IMR-90 (cell line): ENCODE measurements around the gene DIP2B. TPM values are rescaled to one million over a fixed set of nuclear protein-coding genes. Genes with fewer than 3 reads are reported as not detected.

ENCODE experiments used
- ATAC-seq: fragments of 200-7000 bp; cut with Tn5 transposase; 2 replicates; pipeline ENCODE4 v1.9.1; 2020; ENCODE audit warnings: low read depth, mild to moderate bottlenecking, moderate library complexity
- BruUV-seq: library from RNA; stranded (reverse); fragments of 400-500 nt; replicated peaks from 2 replicates; lab custom pipeline; 2021; lab: Mats Ljungman, UMichigan
- CTCF ChIA-PET: fragments of 300-600 bp; formaldehyde crosslinking; extraction: SDS; loops from one replicate; lab custom pipeline; 2021; ENCODE audit warnings: antibody characterized with exemption; lab: Yijun Ruan, JAX
- POLR2A ChIA-PET: fragments of 300-600 bp; sonication (Branson Sonifier 250); formaldehyde crosslinking; loops from one replicate; lab custom pipeline; 2022; ENCODE audit warnings: antibody characterized with exemption; ENCODE audit not compliant: unreplicated experiment; lab: Charles Lee
- DNase-seq: peaks from one replicate; pipeline ENCODE4 v3.0.0; 2013
- H2AFZ ChIP-seq: replicated peaks from 2 replicates; pipeline ENCODE3; 2013; ENCODE audit warnings: low read length, mild to moderate bottlenecking; ENCODE audit not compliant: poor library complexity
- H2AK5ac ChIP-seq: 2 replicates; pipeline ENCODE4 v1.6.1; 2013; ENCODE audit warnings: low read depth, low read length, inconsistent platforms
- H2AK9ac ChIP-seq: replicated peaks from 2 replicates; pipeline ENCODE3; 2013; ENCODE audit warnings: mild to moderate bottlenecking, low read depth, low read length, moderate library complexity; ENCODE audit not compliant: poor library complexity
- H2BK120ac ChIP-seq: 2 replicates; pipeline ENCODE4 v1.6.1; 2013; ENCODE audit warnings: low read depth, low read length, inconsistent platforms
- H2BK15ac ChIP-seq: 3 replicates; pipeline ENCODE4 v1.6.1; 2013; ENCODE audit warnings: low read depth, low read length, inconsistent platforms
- H2BK20ac ChIP-seq: 2 replicates; pipeline ENCODE4 v1.6.1; 2013; ENCODE audit warnings: low read depth, mild to moderate bottlenecking, inconsistent platforms, low read length, moderate library complexity
- H2BK5ac ChIP-seq: 2 replicates; pipeline ENCODE4 v1.6.1; 2013; ENCODE audit warnings: mild to moderate bottlenecking, low read depth, low read length, inconsistent platforms; ENCODE audit not compliant: poor library complexity, severe bottlenecking
- H3K14ac ChIP-seq: replicated peaks from 2 replicates; pipeline ENCODE4 v1.6.1; 2013; ENCODE audit warnings: low read depth, low read length, inconsistent platforms
- H3K18ac ChIP-seq: 2 replicates; pipeline ENCODE4 v1.6.1; 2013; ENCODE audit warnings: low read depth, low read length, control low read depth
- H3K23ac ChIP-seq: 2 replicates; pipeline ENCODE4 v1.6.1; 2013; ENCODE audit warnings: low read depth, low read length, inconsistent platforms
- H3K27ac ChIP-seq: 2 replicates; pipeline ENCODE4 v1.5.1; 2013; ENCODE audit warnings: mild to moderate bottlenecking, control low read depth, low read length; ENCODE audit not compliant: insufficient read depth
- H3K27me3 ChIP-seq: 2 replicates; pipeline ENCODE4 v1.6.1; 2013; ENCODE audit warnings: low read length; ENCODE audit not compliant: control insufficient read depth, insufficient read depth
- H3K36me3 ChIP-seq: 2 replicates; pipeline ENCODE4 v1.6.1; 2013; ENCODE audit warnings: low read length, mixed read lengths; ENCODE audit not compliant: control insufficient read depth, insufficient read depth
- H3K4ac ChIP-seq: 2 replicates; pipeline ENCODE4 v1.6.1; 2013; ENCODE audit warnings: low read depth, low read length, inconsistent platforms
- H3K4me1 ChIP-seq: 2 replicates; pipeline ENCODE4 v1.6.1; 2013; ENCODE audit warnings: low read length, mixed read lengths; ENCODE audit not compliant: control insufficient read depth, insufficient read depth
- H3K4me2 ChIP-seq: 2 replicates; pipeline ENCODE4 v1.6.1; 2013; ENCODE audit warnings: low read depth, mild to moderate bottlenecking, control low read depth, low read length, moderate library complexity
- H3K4me3 ChIP-seq: 2 replicates; pipeline ENCODE4 v1.5.1; 2013; ENCODE audit warnings: low read depth, mild to moderate bottlenecking, control low read depth, low read length, moderate library complexity; ENCODE audit not compliant: insufficient read depth
- H3K56ac ChIP-seq: 2 replicates; pipeline ENCODE4 v1.6.1; 2013; ENCODE audit warnings: low read length, inconsistent platforms; ENCODE audit not compliant: insufficient read depth; ENCODE audit errors: extremely low read depth
- H3K79me1 ChIP-seq, 2 experiments: 2 replicates each; pipeline ENCODE4 v1.6.1; 2013; ENCODE audit warnings: low read length in 2 of 2, inconsistent platforms in 1 of 2, low read depth in 1 of 2
- H3K9ac ChIP-seq: 2 replicates; pipeline ENCODE4 v1.6.1; 2013; ENCODE audit warnings: low read depth, low read length, control low read depth
- H3K9me1 ChIP-seq: 2 replicates; pipeline ENCODE4 v1.6.1; 2013; ENCODE audit warnings: low read length, inconsistent platforms; ENCODE audit not compliant: insufficient read depth
- H3K9me3 ChIP-seq: 2 replicates; pipeline ENCODE4 v1.6.1; 2013; ENCODE audit warnings: low read length; ENCODE audit not compliant: control insufficient read depth, insufficient read depth
- H4K20me1 ChIP-seq: 2 replicates; pipeline ENCODE4 v1.6.1; 2013; ENCODE audit warnings: low read length, inconsistent platforms; ENCODE audit not compliant: insufficient read depth
- H4K5ac ChIP-seq: 2 replicates; pipeline ENCODE4 v1.6.1; 2013; ENCODE audit warnings: mild to moderate bottlenecking, low read depth, low read length, control low read depth
- H4K8ac ChIP-seq, 2 experiments: 2 replicates each; pipeline ENCODE4 v1.6.1; 2013; ENCODE audit warnings: low read depth in 2 of 2, low read length in 2 of 2, control low read depth in 1 of 2, inconsistent platforms in 1 of 2
- H4K91ac ChIP-seq: 2 replicates; pipeline ENCODE4 v1.6.1; 2013; ENCODE audit warnings: low read depth, low read length, inconsistent platforms; ENCODE audit not compliant: insufficient read depth
- BHLHE40 ChIP-seq: fragments of 150-350 bp; IDR thresholded peaks from 2 replicates; pipeline ENCODE4 v1.6.1; 2016; ENCODE audit warnings: mild to moderate bottlenecking, low read depth, low read length
- CEBPB ChIP-seq: IDR thresholded peaks from 2 replicates; pipeline ENCODE4 v1.6.1; 2012; ENCODE audit warnings: low read depth, low read length, improper control_type of control experiment
- CHD1 ChIP-seq: IDR thresholded peaks from 2 replicates; pipeline ENCODE4 v1.6.1; 2012; ENCODE audit warnings: low read depth, low read length, improper control_type of control experiment
- CTCF ChIP-seq: conservative IDR thresholded peaks from 2 replicates; pipeline ENCODE4 v1.5.1; 2012; ENCODE audit warnings: mild to moderate bottlenecking, low read depth, low read length, improper control_type of control experiment
- ELK1 ChIP-seq: fragments of 150-350 bp; IDR thresholded peaks from 2 replicates; pipeline ENCODE4 v1.6.1; 2016; ENCODE audit warnings: low read depth, mild to moderate bottlenecking, low read length, moderate library complexity, borderline replicate concordance
- FOS ChIP-seq: fragments of 150-350 bp; IDR thresholded peaks from 2 replicates; pipeline ENCODE4 v1.6.1; 2016; ENCODE audit warnings: low read depth, low read length
- MAFK ChIP-seq: IDR thresholded peaks from 2 replicates; pipeline ENCODE4 v1.6.1; 2012; ENCODE audit warnings: low read depth, low read length, improper control_type of control experiment
- MAZ ChIP-seq: IDR thresholded peaks from 2 replicates; pipeline ENCODE4 v1.6.1; 2012; ENCODE audit warnings: low read depth, mild to moderate bottlenecking, low read length, improper control_type of control experiment, moderate library complexity, borderline replicate concordance
- MXI1 ChIP-seq: IDR thresholded peaks from 2 replicates; pipeline ENCODE4 v1.6.1; 2012; ENCODE audit warnings: low read depth, mild to moderate bottlenecking, low read length, moderate library complexity, borderline replicate concordance
- NFE2L2 ChIP-seq: fragments of 150-350 bp; IDR thresholded peaks from 2 replicates; pipeline ENCODE4 v1.6.1; 2016; ENCODE audit warnings: low read depth, mild to moderate bottlenecking, low read length
- POLR2A ChIP-seq: IDR thresholded peaks from 2 replicates; pipeline ENCODE4 v1.6.1; 2012; ENCODE audit warnings: mild to moderate bottlenecking, low read depth, low read length
- RAD21 ChIP-seq: IDR thresholded peaks from 2 replicates; pipeline ENCODE4 v1.6.1; 2012; ENCODE audit warnings: low read length, improper control_type of control experiment
- RCOR1 ChIP-seq: IDR thresholded peaks from 2 replicates; pipeline ENCODE4 v1.6.1; 2012; ENCODE audit warnings: mild to moderate bottlenecking, low read length, improper control_type of control experiment; ENCODE audit not compliant: insufficient replicate concordance
- RFX5 ChIP-seq: IDR thresholded peaks from 2 replicates; pipeline ENCODE4 v1.8.0; 2012; ENCODE audit warnings: low read depth, mild to moderate bottlenecking, low read length, moderate library complexity
- SMC3 ChIP-seq: fragments of 150-350 bp; IDR thresholded peaks from 2 replicates; pipeline ENCODE4 v1.6.1; 2016; ENCODE audit warnings: low read depth, mild to moderate bottlenecking, antibody characterized with exemption, low read length, moderate library complexity
- WGBS, 2 experiments: methylation state at CpG; one replicate each; pipeline versions ENCODE4 v1.1.5 to v1.1.7; 2013; ENCODE audit warnings: missing lambda C conversion rate in 2 of 2; ENCODE audit not compliant: insufficient read length in 1 of 2; ENCODE audit errors: extremely low coverage in 2 of 2; 5-methylcytosine and 5-hydroxymethylcytosine counted together
- dilution Hi-C: fragments of 300-500 bp; cut with HindIII; formaldehyde crosslinking; loops from one replicate; pipeline ENCODE4 v1.14.3; 2018; ENCODE audit warnings: low sequenced_read_pairs; ENCODE audit not compliant: unreplicated experiment
- in situ Hi-C: fragments of 300-500 bp; cut with MboI; formaldehyde crosslinking; loops from 3 replicates; pipeline ENCODE4 v1.14.3; 2019; ENCODE audit warnings: low sequenced_read_pairs, inconsistent platforms, mixed read lengths
- intact Hi-C: fragments of 100-400 bp; cut with micrococcal nuclease; formaldehyde crosslinking; loops from 2 replicates; pipeline ENCODE4 v1.10.0; 2022
- polyA plus RNA-seq, 3 experiments: library from polyadenylated mRNA; depleted of rRNA; stranded (reverse); fragments of >200 nt; gene quantifications; 2 replicates each; pipeline ENCODE4 v1.2.3, GENCODE V29; 2012; ENCODE audit warnings: low replicate concordance in 1 of 3
- total RNA-seq: library from RNA; depleted of rRNA; stranded (reverse); fragments of >200 nt; gene quantifications from 2 replicates; pipeline ENCODE4 v1.2.3, GENCODE V29; 2012
- TF ChIP-seq, protein P1 (sequence below): fragments of 150-350 bp; IDR thresholded peaks from 2 replicates; pipeline ENCODE4 v1.6.1; 2017; ENCODE audit warnings: mild to moderate bottlenecking, antibody characterized with exemption, low read length, low read depth

Gene DIP2B
- total and polyA plus RNA-seq, 2 of the 4 experiments (the other 2 are of a cell fraction) = 7.7 to 12.9 TPM

DNA sequence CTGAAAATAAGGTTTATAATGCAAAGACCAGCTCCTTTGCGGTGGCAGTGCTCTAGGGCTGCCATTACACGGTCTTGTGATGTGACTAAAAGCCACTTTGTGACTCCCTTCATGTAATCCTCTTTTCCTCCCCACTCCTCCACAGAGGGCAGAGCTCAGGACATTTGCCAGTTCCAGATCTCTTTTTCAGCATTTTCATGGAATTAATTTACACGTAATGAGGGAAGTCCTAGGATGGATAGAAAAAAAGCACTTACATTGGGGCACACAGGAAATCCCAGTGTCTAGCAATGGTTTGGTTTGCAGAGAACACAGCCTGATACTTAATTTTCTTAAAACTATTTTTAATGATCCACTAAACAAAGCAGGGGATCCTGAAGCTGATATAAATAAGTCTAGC, 241.6 kb downstream of the DIP2B start:
- Histone ChIP-seq H2AK9ac (no peak overlapping the region), H3K27ac (no peak overlapping the region), H3K4me3 (no peak overlapping the region), H2BK5ac (no peak overlapping the region), H3K18ac (no peak overlapping the region), H4K20me1 (no peaks in the 10 kb centered on the region), H2BK20ac (no peak overlapping the region), H4K91ac (no peak overlapping the region), H4K8ac (no peak overlapping the region), H3K79me1 (0 out of 4 replicates have a peak, but pooled peaks cover 0 to 3% of the 10 kb centered on the region in 2 experiments), H3K9ac (no peak overlapping the region), H2BK15ac (no peak overlapping the region), H3K9me1 (peaks cover 7% of the 10 kb centered on the region; the same call in 1 of the 2 replicates), H3K9me3 (no peaks in the 10 kb centered on the region), H3K56ac (no peak overlapping the region), H3K4me2 (no peak overlapping the region), H2AFZ (no peak overlapping the region), H3K4ac (no peak overlapping the region), H2BK120ac (no peak overlapping the region), H4K5ac (no peak overlapping the region), H3K23ac (no peak overlapping the region), H3K27me3 (no peaks in the 10 kb centered on the region), H3K36me3 (peaks cover 25% of the 10 kb centered on the region), H3K14ac (no peak overlapping the region), H3K4me1 (no peaks in the 10 kb centered on the region), H2AK5ac (no peak overlapping the region)
- dilution Hi-C loops (no loop called here), intact Hi-C loops (no loop called here), in situ Hi-C loops (no loop called here)
- POLR2A ChIA-PET = no interaction called here
- TF ChIP-seq RAD21 (no peak), CEBPB (no peak), BHLHE40 (no peak), CTCF (no peak), RCOR1 (no peak), MXI1 (no peak), MAZ (no peak), SMC3 (no peak), ELK1 (no peak), POLR2A (no peak), RFX5 (no peak), NFE2L2 (no peak), FOS (no peak), CHD1 (no peak), MAFK (no peak)
- TF ChIP-seq, protein P1, sequence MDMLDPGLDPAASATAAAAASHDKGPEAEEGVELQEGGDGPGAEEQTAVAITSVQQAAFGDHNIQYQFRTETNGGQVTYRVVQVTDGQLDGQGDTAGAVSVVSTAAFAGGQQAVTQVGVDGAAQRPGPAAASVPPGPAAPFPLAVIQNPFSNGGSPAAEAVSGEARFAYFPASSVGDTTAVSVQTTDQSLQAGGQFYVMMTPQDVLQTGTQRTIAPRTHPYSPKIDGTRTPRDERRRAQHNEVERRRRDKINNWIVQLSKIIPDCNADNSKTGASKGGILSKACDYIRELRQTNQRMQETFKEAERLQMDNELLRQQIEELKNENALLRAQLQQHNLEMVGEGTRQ = no peak
- BruUV-seq = no TSS peak
- no peak for DNase-seq
- CTCF ChIA-PET = no interaction called here
- no peak for ATAC-seq
- 90% methylated on average over 2 of the region's 3 CpGs; no CpG with 5 or more reads in 1 of the 2 experiments for WGBS, 2 experiments
